SK-N-DZ (cell line): Measurements from ENCODE around the gene CDNF.
"Not testable (repeated sequence)": the region's sequence is repeated elsewhere in the genome, so short reads cannot be mapped to it uniquely, and the experiment has no call there.

Source experiments
- DNase-seq: peaks from one replicate; pipeline ENCODE4 v3.0.0-alpha.2; 2015; ENCODE audit warnings: low spot score

The CDNF gene

GRCh38 chr10:14839305-14839695, 1.5 kb upstream of the CDNF start:
- DNase-seq = no peak

DNA sequence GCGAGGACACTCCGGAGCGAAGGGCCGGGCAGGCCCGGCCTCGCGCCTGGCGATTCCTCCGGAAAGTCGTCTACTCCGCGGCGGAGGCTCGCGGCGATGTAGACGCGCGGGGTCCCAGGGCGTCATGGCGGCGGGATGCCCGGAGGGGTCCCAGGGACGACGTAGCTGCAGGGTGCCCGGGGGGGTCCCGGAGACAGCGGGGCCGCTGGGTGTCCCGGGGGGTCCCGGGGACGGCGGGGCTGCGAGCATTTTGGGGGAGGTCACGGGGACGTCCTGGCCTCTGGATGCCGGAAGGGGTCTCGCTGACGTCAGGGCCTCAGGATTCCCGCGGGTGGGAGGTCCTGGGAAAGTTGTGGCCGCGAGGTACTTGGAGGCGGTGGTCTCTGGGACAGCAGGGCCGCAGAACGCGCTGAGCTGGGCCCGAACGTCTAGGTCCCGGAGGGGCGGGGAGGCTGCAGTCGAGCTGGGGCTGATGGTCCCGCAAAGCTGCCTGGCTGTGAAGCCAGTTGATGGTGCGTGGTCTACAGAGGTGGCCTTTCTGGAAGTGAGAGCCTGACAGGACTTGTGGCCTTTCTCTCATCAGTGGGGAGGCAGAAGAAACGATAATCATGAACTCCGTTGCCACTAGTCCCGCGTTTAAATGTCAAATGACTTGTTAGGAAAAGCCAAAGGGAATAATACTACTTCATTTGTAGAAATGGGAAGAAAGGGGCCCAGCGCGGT, 906 bp upstream of the CDNF start:
- DNase-seq = peak; percentile 45

DNA sequence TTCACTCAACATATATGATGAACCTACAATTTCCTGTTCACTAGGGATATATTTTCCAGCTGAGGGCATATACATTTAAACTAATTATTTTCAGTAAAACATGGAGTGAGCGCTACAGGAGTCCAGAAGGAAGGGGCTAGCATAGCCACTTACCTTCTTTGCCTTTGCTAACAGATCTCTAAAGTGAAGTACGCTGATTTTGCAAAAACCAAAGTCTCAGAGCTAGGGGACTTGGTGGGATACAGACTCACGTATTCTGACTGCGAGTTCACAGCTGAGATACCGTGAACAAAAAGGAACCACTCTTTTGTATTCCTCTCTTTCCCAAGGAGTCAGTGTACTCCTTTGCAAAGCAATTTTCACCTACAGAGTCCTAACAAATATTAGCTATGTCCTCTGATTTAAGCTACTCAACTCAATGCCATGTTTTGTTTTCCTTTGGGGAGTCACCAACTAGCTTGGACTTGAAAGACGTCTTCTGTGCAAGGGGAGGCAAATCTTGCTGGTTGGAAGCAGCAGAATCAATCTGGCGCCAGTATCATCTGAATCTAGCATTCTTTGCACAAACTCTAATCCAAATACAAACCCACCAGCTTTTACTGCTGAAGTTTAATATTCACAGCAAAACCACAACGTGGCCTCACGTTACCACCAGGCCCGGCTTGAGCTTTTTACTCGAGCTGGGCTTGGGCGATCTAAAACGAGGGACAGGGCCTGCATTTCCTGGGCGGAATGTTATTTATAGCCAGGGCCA, 657 bp downstream of the CDNF start:
- DNase-seq = no peak

GRCh38 chr10:14836208-14836607, 1.6 kb downstream of the CDNF start:
- no peak for DNase-seq

DNA sequence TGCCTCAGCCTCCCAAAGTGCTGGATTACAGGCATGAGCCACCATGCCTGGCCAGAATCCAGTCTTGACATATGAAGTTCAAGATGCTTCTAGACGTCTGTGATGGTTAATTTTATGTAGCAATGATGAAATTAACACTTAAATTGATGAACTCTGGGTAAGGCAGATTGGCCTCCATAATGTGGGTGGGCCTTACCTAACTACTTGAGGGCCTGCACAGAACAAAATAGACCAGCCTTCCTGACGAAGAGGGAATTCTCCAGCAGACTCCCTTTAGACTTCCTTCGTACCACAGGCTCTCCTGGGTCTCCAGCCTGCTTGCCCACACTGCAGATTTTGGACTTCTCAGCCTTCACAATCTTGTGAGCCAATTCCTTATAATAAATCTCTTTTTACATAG, 4.7 kb downstream of the CDNF start:
- no peak for DNase-seq

GRCh38 chr10:14826076-14826829, 11.6 kb downstream of the CDNF start:
- no peak for DNase-seq

GRCh38 chr10:14823966-14824365, 13.9 kb downstream of the CDNF start:
- no peak for DNase-seq

DNA sequence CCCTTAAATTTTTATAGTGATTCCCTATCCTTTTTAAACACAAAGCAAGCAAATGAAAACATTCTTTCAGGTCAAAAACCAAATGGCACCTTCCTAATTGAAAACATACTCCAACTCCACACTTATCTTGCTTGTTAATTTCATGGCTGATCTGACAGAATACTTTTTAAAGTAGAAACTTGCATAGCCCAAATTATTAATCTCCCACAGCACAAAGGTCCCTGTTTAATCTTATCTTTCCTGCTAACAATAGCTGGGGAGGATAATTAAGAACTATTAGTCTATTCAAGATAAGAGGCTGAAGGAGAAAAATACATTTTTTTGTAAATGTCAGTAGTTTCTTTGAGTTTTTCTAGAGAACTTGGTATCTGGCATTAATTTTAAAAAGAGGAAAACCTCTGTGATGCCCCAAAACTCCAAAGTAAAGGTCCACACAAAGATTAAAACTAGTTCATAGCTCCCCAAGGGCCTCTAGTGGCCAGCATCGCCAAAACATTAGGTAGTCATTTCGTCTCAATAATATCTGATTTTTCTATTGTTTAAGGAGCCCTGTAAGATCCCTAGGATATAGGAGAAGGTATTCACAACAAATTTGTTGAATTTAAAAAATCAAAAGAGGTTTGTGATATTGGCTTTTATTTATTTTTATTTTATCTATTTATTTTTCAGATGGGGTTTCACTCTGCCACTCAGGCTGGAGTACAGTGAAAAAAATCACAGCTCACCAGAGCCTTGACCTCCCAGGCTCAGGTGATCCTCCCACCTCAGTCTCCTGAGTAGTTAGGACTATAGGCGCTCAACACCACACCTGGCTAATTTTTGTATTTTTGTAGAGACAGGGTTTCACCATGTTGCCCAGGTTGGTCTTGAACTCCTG, 14.7 kb downstream of the CDNF start:
- DNase-seq = peak; percentile 29

DNA sequence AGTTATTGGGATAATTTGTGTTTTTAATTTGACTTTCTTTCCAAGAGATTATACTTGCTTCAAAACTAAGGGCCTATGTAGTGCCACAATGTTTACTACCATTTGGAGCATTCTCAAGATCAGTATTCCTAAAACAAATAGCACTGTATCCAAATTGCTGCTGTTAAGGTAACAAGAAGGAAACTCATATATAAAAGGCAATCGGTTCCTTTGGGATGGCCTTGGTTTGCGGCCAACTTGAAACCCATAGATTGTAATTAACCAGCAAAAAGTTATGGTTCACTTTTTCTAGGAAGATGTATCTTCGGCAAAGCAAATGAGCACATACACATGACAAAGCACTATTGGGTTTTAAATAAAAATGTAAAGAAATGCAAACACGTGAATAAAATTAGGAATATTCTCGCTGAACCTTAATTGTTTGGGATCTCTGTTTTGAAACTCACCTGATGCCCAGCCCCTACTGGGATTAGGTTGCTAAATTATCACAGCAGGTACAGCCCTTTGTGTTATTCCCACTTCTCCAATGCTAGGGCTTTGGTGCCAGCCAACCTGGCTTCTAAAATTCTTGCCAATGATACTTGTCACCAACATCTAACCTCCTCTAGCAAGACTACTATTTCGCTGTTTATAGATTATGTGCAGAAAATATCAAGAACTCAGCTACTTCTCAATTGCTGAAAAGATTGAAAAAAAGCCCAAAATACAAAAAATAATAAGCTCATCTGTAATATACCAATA, 16.0 kb downstream of the CDNF start:
- no peak for DNase-seq

GRCh38 chr10:14820775-14821154, 17.1 kb downstream of the CDNF start:
- no peak for DNase-seq

GRCh38 chr10:14820010-14820774, 17.6 kb downstream of the CDNF start:
- no peak for DNase-seq

DNA sequence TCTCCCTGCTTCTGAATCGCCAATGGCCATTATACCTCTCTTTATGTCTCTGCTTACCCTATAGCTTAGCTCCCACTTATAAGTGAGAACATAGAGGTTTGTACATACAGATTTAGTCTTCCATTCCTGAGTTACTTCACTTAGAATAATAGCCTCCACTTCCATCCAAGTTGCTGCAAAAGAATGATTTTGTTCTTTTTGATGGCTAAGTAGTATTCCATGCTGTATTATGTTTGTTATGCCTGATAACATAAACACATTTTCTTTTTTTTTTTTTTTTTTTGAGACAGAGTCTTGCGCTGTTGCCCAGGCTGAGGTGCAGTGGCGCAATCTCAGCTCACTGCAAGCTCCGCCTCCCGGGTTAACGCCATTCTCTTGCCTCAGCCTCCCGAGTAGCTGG, 21.1 kb downstream of the CDNF start:
- not testable (repeated sequence) for DNase-seq

DNA sequence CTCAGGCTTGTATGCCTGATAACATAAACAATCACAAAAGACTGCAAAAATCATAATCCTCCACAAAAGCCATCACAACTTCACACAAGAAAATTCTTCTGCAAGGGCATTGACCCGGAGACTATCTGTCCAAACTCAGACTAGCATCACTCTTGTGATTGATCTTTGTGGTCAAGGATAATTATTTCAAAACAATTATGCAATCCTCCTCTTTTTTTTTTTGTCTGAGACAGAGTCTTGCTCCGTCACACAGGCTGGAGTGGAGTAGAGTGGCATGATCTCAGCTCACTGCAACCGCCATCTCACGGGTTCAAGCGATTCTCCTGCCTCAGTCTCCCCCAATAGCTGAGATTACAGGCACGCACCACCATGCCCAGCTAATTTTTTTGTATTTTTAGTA, 22.2 kb downstream of the CDNF start:
- DNase-seq = no peak

- DNase-seq = no peak
Measured at GRCh38 chr10:14812271-14812670, 25.6 kb downstream of the CDNF start.

GRCh38 chr10:14810969-14811953, 26.6 kb downstream of the CDNF start:
- no peak for DNase-seq

DNA sequence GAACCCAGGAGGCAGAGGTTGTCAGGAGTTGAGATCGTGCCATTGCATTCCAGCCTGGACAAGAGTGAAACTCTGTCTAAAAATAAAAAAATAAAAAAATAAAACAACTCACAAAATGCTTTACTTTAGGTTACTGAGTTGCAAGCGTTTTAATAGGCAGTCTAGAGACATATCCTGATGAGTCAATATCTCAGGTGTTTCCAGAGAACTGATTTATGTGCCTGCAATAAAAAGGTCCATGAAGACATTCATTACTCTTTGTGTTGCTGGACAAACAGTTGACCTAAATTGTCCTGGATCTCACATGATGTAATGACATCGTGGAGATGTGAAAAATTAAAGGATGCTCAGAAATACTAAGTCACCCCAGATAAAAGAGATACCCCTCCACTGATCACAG, 31.5 kb downstream of the CDNF start:
- no peak for DNase-seq

DNA sequence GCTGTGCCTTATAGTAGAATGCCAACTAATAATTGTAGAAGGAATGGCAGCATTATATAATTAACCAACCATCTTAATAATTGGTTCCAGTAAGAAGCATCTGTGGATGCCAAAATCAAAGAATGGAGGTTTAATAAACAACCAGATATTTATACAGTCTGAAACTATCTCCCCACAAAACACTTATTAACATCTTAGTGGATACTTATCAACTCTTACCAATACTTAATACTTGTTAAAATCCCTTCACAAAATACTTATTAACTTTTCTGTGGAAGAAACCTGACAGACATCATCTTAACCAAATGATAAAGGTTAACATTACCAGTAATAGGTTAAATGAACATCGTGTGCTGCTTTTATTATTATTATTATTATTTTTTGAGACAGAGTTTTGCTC, 34.0 kb downstream of the CDNF start:
- no peak for DNase-seq

DNA sequence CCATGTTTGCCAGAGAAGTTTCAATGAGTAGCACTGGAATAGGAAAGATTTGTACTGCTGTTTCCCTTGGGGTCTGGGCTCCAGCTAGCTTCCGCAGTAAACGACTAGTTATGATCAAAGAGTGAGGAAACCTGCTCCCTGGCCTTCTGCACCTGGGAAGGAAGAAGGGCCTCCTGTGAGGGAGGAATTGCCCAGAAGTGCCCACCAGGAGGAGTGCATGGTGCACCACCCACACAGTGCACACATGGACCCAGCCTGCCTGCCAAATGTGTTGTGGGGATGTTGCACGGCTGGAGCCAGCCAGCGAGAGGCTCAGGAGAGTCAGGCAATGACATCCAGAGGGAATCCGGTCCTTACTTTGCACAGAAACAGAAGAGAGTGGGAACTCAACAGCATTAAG, 36.1 kb downstream of the CDNF start:
- DNase-seq = peak; percentile 14

GRCh38 chr10:14800397-14800796, 37.4 kb downstream of the CDNF start:
- no peak for DNase-seq
